SK-N-SH treated with all-trans-retinoic acid at 6 μM for 48 hours (cell line): ENCODE results near the gene NTS.

Experiments
- ATAC-seq: fragments of 200-7000 bp; cut with Tn5 transposase; 3 replicates; pipeline ENCODE4 v1.9.1; 2020; ENCODE audit warnings: mild to moderate bottlenecking, moderate library complexity
- BACH2 ChIP-seq: fragments of 250-450 bp; sonication (Bioruptor Pico); IDR thresholded peaks from 2 replicates; pipeline ENCODE4 v1.9.0; 2021; ENCODE audit warnings: mild to moderate bottlenecking, borderline replicate concordance
- CSDC2 ChIP-seq: fragments of 250-450 bp; sonication (Bioruptor Pico); IDR thresholded peaks from 2 replicates; pipeline ENCODE4 v1.5.0; 2020; ENCODE audit warnings: mild to moderate bottlenecking, moderate library complexity
- ESRRG ChIP-seq: fragments of 250-450 bp; sonication (Bioruptor Pico); IDR thresholded peaks from 2 replicates; pipeline ENCODE4 v1.6.1; 2021; ENCODE audit warnings: mild to moderate bottlenecking
- OSR1 ChIP-seq: fragments of 250-450 bp; sonication (Bioruptor Pico); IDR thresholded peaks from 2 replicates; pipeline ENCODE4 v1.8.0; 2022; ENCODE audit warnings: moderate library complexity, mild to moderate bottlenecking, inconsistent platforms
- PPARA ChIP-seq: fragments of 250-450 bp; sonication (Bioruptor Pico); IDR thresholded peaks from 2 replicates; pipeline ENCODE4 v1.5.0; 2020; ENCODE audit warnings: mild to moderate bottlenecking, borderline replicate concordance
- RARB ChIP-seq: fragments of 250-450 bp; sonication (Bioruptor Pico); IDR thresholded peaks from 2 replicates; pipeline ENCODE4 v1.8.0; 2021; ENCODE audit warnings: mild to moderate bottlenecking, moderate library complexity
- SNAI2 ChIP-seq: fragments of 250-450 bp; sonication (Bioruptor Pico); IDR thresholded peaks from 2 replicates; pipeline ENCODE4 v1.5.0; 2020; ENCODE audit warnings: mild to moderate bottlenecking, moderate library complexity
- TCF4 ChIP-seq: fragments of 250-450 bp; sonication (Bioruptor Pico); IDR thresholded peaks from 2 replicates; pipeline ENCODE4 v1.8.0; 2021; ENCODE audit warnings: mild to moderate bottlenecking, moderate library complexity, borderline replicate concordance
- TOX ChIP-seq: fragments of 250-450 bp; sonication (Bioruptor Pico); IDR thresholded peaks from 2 replicates; pipeline ENCODE4 v1.8.0; 2021; ENCODE audit warnings: mild to moderate bottlenecking, moderate library complexity, borderline replicate concordance
- ZFP3 ChIP-seq: fragments of 250-450 bp; sonication (Bioruptor Pico); IDR thresholded peaks from 2 replicates; pipeline ENCODE4 v1.5.0; 2020; ENCODE audit warnings: mild to moderate bottlenecking, moderate library complexity
- ZFP30 ChIP-seq: fragments of 450-650 bp; formaldehyde crosslinking; IDR thresholded peaks from 2 replicates; pipeline ENCODE4 v1.5.0; 2022; ENCODE audit warnings: mild to moderate bottlenecking, moderate library complexity
- ZNF565 ChIP-seq: fragments of 450-650 bp; formaldehyde crosslinking; conservative IDR thresholded peaks from 2 replicates; pipeline ENCODE4 v1.5.0; 2020; ENCODE audit warnings: low read depth, mild to moderate bottlenecking, moderate library complexity
- ZNF70 ChIP-seq: fragments of 450-650 bp; formaldehyde crosslinking; IDR thresholded peaks from 2 replicates; pipeline ENCODE4 v1.5.0; 2020; ENCODE audit warnings: mild to moderate bottlenecking, moderate library complexity
- ZNF8 ChIP-seq: fragments of 450-650 bp; formaldehyde crosslinking; IDR thresholded peaks from 2 replicates; pipeline ENCODE4 v1.5.0; 2020; ENCODE audit warnings: mild to moderate bottlenecking, moderate library complexity
- TF ChIP-seq, protein P1 (sequence below): fragments of 250-450 bp; sonication (Bioruptor Pico); IDR thresholded peaks from 2 replicates; pipeline ENCODE4 v1.5.0; 2020; ENCODE audit warnings: mild to moderate bottlenecking, moderate library complexity
- TF ChIP-seq, protein P2 (sequence below): fragments of 250-450 bp; sonication (Bioruptor Pico); IDR thresholded peaks from 2 replicates; pipeline ENCODE4 v1.8.0; 2021; ENCODE audit warnings: low read depth, mild to moderate bottlenecking, moderate library complexity, borderline replicate concordance
- TF ChIP-seq, protein P3 (sequence below): fragments of 250-450 bp; sonication (Bioruptor Pico); IDR thresholded peaks from 2 replicates; pipeline ENCODE4 v1.8.0; 2020; ENCODE audit warnings: mild to moderate bottlenecking, moderate library complexity, borderline replicate concordance
- TF ChIP-seq, protein P4 (sequence below): fragments of 250-450 bp; sonication (Bioruptor Pico); IDR thresholded peaks from 2 replicates; pipeline ENCODE4 v1.5.1; 2020; ENCODE audit warnings: low read depth, mild to moderate bottlenecking, moderate library complexity
- TF ChIP-seq, protein P5 (sequence below): fragments of 250-450 bp; sonication (Bioruptor Pico); IDR thresholded peaks from 2 replicates; pipeline ENCODE4 v1.5.1; 2021; ENCODE audit warnings: mild to moderate bottlenecking, moderate library complexity

Gene NTS

DNA sequence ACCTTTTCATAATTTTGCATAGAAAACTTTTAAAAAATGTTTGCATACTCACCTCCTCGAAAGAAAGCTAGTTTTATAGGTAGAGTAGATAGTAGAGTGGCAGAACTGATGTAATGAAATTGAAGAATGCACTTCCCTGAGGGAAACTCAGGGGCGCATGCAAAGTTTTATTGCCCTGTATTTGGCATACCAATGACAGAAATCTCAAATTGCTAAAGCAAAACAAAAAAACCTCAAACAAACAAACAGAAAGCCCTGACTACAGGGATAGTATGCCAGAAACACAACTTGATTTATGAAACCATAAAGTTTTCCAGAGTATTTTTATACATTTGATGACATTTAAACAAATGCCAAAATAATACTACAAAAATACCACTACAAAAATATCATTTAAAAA is 39.7 kb upstream of the NTS start:
- TF ChIP-seq ZFP3 = no peak
- no peak for TF ChIP-seq OSR1 (CRISPR knock-in tag)
- no peak for TF ChIP-seq ZNF70 (CRISPR knock-in tag)
- TF ChIP-seq, protein P1, sequence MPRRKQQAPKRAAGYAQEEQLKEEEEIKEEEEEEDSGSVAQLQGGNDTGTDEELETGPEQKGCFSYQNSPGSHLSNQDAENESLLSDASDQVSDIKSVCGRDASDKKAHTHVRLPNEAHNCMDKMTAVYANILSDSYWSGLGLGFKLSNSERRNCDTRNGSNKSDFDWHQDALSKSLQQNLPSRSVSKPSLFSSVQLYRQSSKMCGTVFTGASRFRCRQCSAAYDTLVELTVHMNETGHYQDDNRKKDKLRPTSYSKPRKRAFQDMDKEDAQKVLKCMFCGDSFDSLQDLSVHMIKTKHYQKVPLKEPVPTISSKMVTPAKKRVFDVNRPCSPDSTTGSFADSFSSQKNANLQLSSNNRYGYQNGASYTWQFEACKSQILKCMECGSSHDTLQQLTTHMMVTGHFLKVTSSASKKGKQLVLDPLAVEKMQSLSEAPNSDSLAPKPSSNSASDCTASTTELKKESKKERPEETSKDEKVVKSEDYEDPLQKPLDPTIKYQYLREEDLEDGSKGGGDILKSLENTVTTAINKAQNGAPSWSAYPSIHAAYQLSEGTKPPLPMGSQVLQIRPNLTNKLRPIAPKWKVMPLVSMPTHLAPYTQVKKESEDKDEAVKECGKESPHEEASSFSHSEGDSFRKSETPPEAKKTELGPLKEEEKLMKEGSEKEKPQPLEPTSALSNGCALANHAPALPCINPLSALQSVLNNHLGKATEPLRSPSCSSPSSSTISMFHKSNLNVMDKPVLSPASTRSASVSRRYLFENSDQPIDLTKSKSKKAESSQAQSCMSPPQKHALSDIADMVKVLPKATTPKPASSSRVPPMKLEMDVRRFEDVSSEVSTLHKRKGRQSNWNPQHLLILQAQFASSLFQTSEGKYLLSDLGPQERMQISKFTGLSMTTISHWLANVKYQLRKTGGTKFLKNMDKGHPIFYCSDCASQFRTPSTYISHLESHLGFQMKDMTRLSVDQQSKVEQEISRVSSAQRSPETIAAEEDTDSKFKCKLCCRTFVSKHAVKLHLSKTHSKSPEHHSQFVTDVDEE (CRISPR knock-in tag) = no peak
- TF ChIP-seq, all 23 proteins: peak for 0
- no peak for ATAC-seq

DNA sequence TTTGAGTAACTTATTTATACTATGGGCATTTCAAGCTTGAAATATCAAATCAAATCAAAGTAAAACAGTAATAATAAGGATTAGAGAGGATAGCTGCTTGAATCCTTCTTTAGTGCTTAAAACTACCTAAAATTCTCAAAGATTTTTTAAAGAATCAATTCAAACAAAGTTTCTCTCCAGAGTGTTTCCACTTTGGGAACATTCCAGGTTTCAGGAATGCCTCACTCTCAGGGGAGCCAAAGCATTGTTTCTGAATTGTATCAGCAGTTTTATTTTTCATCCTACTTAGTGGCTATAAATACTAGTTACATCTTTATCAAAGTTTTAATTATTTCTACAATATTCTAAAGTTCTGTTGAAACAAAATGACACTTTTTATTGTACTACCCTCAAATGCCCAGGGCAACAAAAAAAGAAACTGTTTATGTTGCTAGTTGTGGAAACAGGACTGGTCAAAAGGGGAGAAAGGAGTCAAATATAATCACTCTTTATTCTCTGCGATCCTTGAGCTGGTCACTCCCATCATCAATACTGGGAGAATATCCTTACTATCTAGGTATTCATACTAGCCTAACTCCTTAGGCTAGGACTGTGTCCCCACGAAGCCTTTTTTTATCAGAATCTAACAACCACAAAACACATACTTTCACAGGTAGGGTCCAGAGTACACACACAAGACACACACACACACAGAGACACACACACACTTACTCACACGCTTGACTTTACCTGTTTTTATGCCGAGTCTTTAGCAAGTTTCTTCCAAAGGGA is 38.5 kb upstream of the NTS start:
- TF ChIP-seq ZFP30 (CRISPR knock-in tag) (no peak), ZNF70 (CRISPR knock-in tag) (no peak), ZFP3 (no peak), ZNF8 (CRISPR knock-in tag) (no peak), SNAI2 (no peak), BACH2 (CRISPR knock-in tag) (no peak), TCF4 (CRISPR knock-in tag) (no peak), TOX (CRISPR knock-in tag) (no peak), RARB (CRISPR knock-in tag) (no peak)
- TF ChIP-seq, protein P2, sequence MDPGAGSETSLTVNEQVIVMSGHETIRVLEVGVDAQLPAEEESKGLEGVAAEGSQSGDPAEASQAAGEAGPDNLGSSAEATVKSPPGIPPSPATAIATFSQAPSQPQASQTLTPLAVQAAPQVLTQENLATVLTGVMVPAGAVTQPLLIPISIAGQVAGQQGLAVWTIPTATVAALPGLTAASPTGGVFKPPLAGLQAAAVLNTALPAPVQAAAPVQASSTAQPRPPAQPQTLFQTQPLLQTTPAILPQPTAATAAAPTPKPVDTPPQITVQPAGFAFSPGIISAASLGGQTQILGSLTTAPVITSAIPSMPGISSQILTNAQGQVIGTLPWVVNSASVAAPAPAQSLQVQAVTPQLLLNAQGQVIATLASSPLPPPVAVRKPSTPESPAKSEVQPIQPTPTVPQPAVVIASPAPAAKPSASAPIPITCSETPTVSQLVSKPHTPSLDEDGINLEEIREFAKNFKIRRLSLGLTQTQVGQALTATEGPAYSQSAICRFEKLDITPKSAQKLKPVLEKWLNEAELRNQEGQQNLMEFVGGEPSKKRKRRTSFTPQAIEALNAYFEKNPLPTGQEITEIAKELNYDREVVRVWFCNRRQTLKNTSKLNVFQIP (CRISPR knock-in tag) = no peak
- TF ChIP-seq, protein P3, sequence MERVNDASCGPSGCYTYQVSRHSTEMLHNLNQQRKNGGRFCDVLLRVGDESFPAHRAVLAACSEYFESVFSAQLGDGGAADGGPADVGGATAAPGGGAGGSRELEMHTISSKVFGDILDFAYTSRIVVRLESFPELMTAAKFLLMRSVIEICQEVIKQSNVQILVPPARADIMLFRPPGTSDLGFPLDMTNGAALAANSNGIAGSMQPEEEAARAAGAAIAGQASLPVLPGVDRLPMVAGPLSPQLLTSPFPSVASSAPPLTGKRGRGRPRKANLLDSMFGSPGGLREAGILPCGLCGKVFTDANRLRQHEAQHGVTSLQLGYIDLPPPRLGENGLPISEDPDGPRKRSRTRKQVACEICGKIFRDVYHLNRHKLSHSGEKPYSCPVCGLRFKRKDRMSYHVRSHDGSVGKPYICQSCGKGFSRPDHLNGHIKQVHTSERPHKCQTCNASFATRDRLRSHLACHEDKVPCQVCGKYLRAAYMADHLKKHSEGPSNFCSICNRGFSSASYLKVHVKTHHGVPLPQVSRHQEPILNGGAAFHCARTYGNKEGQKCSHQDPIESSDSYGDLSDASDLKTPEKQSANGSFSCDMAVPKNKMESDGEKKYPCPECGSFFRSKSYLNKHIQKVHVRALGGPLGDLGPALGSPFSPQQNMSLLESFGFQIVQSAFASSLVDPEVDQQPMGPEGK (CRISPR knock-in tag) = no peak
- TF ChIP-seq, all 23 proteins: peak for 0
- peak; percentile 72 for ATAC-seq

DNA sequence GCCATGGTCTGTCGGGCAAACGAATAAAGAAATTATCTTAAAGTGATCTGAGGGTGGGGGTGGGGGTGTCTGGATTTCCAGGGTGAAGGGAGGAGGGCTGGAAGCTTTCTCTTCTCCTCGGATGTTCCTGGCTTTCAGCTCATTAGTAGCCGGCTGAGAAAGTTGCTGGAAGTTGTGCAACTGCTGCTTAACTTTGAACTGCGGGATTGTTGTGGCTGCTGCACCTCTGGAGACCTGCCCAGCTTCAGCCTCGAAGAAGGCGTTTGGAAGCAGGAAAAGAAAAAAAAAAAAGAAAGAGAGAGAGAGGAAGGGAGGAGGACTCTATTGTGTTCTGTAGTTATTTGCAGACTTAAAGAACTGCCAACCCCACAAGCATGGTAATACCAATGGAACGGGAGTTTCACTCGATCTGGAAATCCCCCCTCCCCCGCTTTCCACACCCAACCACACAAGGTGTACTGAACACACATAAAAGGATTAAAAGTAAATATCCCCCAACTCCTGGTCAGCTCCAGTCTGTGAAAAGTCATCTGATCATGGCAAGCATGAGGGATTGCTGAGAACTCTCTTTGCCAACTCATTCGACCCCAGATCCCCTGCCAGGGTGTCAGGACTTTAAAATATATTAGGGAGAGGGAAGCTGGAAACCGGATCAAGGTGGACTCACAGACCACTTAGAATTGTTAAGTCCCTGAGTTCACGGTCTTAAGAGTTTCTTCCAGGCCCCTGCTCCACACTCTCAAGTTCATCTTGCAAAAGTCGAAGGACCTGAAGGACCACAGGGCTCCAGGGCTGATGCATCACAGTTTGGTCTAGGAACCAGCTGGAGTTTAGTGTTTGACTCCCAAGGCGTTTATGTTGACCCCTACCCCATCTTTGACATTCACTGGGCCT is 37.7 kb upstream of the NTS start, which contains the start of gene RASSF9:
TSS of gene RASSF9 (minus strand) at position 213 of the 894 bp plus-strand sequence. CDS start at position 5, 208 bp downstream.
- ATAC-seq = peak; percentile 53
- TF ChIP-seq, protein P4, sequence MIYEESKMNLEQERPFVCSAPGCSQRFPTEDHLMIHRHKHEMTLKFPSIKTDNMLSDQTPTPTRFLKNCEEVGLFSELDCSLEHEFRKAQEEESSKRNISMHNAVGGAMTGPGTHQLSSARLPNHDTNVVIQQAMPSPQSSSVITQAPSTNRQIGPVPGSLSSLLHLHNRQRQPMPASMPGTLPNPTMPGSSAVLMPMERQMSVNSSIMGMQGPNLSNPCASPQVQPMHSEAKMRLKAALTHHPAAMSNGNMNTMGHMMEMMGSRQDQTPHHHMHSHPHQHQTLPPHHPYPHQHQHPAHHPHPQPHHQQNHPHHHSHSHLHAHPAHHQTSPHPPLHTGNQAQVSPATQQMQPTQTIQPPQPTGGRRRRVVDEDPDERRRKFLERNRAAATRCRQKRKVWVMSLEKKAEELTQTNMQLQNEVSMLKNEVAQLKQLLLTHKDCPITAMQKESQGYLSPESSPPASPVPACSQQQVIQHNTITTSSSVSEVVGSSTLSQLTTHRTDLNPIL (CRISPR knock-in tag) = no peak
- TF ChIP-seq, protein P5, sequence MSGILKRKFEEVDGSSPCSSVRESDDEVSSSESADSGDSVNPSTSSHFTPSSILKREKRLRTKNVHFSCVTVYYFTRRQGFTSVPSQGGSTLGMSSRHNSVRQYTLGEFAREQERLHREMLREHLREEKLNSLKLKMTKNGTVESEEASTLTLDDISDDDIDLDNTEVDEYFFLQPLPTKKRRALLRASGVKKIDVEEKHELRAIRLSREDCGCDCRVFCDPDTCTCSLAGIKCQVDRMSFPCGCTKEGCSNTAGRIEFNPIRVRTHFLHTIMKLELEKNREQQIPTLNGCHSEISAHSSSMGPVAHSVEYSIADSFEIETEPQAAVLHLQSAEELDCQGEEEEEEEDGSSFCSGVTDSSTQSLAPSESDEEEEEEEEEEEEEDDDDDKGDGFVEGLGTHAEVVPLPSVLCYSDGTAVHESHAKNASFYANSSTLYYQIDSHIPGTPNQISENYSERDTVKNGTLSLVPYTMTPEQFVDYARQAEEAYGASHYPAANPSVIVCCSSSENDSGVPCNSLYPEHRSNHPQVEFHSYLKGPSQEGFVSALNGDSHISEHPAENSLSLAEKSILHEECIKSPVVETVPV = no peak
- no peak for TF ChIP-seq OSR1 (CRISPR knock-in tag)
- no peak for TF ChIP-seq ESRRG
- no peak for TF ChIP-seq RARB (CRISPR knock-in tag)
- TF ChIP-seq BACH2 (CRISPR knock-in tag) = no peak
- TF ChIP-seq SNAI2 = no peak
- TF ChIP-seq ZNF565 (CRISPR knock-in tag) = no peak
- no peak for TF ChIP-seq TCF4 (CRISPR knock-in tag)
- no peak for TF ChIP-seq ZFP30 (CRISPR knock-in tag)
- TF ChIP-seq ZNF8 (CRISPR knock-in tag) = no peak
- no peak for TF ChIP-seq ZFP3
- TF ChIP-seq PPARA (CRISPR knock-in tag) = no peak
- TF ChIP-seq, protein P3 (CRISPR knock-in tag) = no peak
- TF ChIP-seq CSDC2 (CRISPR knock-in tag) = no peak
- TF ChIP-seq ZNF70 (CRISPR knock-in tag) = no peak
- TF ChIP-seq, protein P1 (CRISPR knock-in tag) = no peak
